OCI-LY3 (cell line): ENCODE results near the gene HNRNPF.

Experiments used
- CTCF ChIP-seq: fragments of 200-600, 300-600 bp; sonication (generic); IDR thresholded peaks from 2 replicates; pipeline ENCODE4 v1.5.1; 2014; ENCODE audit warnings: antibody characterized with exemption, low read length, low read depth
- EZH2phosphoT487 ChIP-seq: fragments of 200-600 bp; shearing (Covaris generic); IDR thresholded peaks from 2 replicates; pipeline ENCODE4 v1.6.1; 2018; ENCODE audit warnings: antibody characterized with exemption, mixed run types, low read depth

DNA sequence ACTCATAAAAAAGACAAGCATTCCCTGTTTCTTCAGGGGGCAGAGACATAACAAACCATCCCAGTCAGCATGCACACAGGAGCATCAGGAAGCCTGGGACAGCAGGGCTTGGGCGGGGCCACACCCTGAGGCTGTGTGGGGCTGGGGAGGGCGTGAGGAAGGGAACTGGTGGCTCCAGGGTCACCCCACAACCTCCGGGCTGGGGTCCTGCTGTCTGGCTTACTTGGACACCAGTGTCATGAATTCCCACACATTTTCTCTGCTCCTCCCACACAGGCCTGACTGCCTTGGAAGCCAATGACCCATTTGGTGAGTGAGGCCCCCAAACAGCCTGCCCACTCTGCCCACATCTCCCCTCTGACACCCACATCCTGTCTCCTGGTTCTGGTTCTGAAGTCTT, 34.8 kb downstream of the HNRNPF start:
- no peak for TF ChIP-seq CTCF
- no peak for TF ChIP-seq EZH2phosphoT487
